ENCODE results near the gene AATK. TPM values are rescaled to one million over a fixed set of nuclear protein-coding genes. Genes with fewer than 3 reads are reported as not detected.

The AATK gene
- total and polyA plus RNA-seq, 10 of the 15 experiments (the other 5 are each of a cell fraction or from before 2014, with no cell fraction given) = 0.04 TPM; not detected in 9

DNA sequence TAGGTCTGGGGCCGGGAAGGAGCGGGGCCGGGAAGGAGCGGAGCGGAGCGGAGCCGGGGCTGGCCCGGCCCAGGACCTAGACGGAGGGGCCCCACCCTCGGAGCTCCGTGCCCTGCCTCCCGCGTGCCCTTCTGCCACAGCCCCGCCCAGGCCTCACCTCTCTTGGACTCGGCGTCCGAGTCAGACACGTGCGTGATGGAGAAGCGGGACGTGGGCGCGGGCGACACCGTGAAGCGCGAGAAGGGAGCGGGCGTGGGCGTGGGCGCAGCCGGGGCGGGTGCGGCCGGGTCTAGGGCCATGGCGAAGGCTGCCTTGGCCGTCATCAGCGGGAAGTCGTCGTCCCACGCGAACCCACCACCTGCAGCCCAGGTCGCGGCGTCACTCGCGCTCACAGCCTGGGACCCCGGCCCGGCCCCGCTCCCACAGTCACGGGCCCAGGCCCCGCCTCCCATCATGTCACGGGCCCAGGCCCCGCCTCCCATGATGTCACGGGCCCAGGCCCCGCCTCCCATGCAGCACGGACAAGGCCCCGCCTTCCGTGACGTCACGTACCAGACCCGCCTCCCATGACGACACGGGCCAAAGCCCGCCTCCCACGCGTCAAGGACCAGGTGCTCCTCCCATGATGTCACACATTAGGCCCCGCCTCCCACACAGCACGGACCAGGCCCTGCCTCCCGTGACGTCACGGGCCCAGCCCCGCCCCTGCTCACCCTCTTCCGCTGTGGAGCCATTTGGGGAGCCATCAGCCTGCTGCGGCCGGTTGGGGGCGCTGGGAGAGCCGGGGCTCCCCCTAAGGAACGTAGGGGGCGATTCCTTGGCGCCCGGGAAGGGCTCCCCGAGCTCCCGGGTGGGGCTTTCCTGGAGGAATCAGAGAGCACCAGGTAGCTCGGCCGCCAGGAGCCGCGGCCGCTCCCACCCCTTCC is 46.5 kb downstream of the AATK start (continued):
- TF ChIP-seq, protein P1, sequence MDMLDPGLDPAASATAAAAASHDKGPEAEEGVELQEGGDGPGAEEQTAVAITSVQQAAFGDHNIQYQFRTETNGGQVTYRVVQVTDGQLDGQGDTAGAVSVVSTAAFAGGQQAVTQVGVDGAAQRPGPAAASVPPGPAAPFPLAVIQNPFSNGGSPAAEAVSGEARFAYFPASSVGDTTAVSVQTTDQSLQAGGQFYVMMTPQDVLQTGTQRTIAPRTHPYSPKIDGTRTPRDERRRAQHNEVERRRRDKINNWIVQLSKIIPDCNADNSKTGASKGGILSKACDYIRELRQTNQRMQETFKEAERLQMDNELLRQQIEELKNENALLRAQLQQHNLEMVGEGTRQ (IDR thresholded peaks at IDR 0.05; ENCODE audit: borderline replicate concordance, low read depth, low read length) = no peak
- TF ChIP-seq RFX5 (IDR thresholded peaks at IDR 0.05; ENCODE audit: low read depth, low read length) (no peak), BACH1 (IDR thresholded peaks at IDR 0.05; ENCODE audit: borderline replicate concordance) (peak; percentile 34; the same call in 1 of the 2 replicates), RUNX3 (IDR thresholded peaks at IDR 0.05; ENCODE audit: low read length) (no peak), SMC3 (IDR thresholded peaks at IDR 0.05; ENCODE audit: borderline replicate concordance, low read length) (no peak), GABPA (IDR thresholded peaks at IDR 0.05; ENCODE audit: low read depth) (no peak), HDGF (IDR thresholded peaks at IDR 0.05) (no peak), EGR1 (IDR thresholded peaks at IDR 0.05; ENCODE audit: borderline replicate concordance in 1 of 2, low read depth in 2 of 2, low read length in 2 of 2) (peak in 1 of 2 experiments; percentile 77; a peak in 1 of 3 replicates), RELA (IDR thresholded peaks at IDR 0.05; ENCODE audit: borderline replicate concordance, partially characterized antibody) (peak; percentile 32), DPF2 (IDR thresholded peaks at IDR 0.05) (0 out of 2 replicates have a peak, but pooled peaks have one; percentile 27), PML (IDR thresholded peaks at IDR 0.05; ENCODE audit: low read length) (no peak), SMAD5 (IDR thresholded peaks at IDR 0.05; ENCODE audit: low read depth) (no peak), NBN (IDR thresholded peaks at IDR 0.05) (peak; percentile 98), ZNF207 (IDR thresholded peaks at IDR 0.05; ENCODE audit: borderline replicate concordance) (no peak), ETV6 (conservative IDR thresholded peaks at IDR 0.05 in 1 of 2, IDR thresholded peaks at IDR 0.05 in 1 of 2; ENCODE audit: borderline replicate concordance in 1 of 2, low read depth in 1 of 2) (no peak), JUND (IDR thresholded peaks at IDR 0.05; ENCODE audit: low read depth, low read length) (no peak), RCOR1 (conservative IDR thresholded peaks at IDR 0.05; ENCODE audit: low read depth, low read length) (no peak), BCL11A (IDR thresholded peaks at IDR 0.05; ENCODE audit: low read depth, low read length) (no peak)
- TF ChIP-seq, protein P2, sequence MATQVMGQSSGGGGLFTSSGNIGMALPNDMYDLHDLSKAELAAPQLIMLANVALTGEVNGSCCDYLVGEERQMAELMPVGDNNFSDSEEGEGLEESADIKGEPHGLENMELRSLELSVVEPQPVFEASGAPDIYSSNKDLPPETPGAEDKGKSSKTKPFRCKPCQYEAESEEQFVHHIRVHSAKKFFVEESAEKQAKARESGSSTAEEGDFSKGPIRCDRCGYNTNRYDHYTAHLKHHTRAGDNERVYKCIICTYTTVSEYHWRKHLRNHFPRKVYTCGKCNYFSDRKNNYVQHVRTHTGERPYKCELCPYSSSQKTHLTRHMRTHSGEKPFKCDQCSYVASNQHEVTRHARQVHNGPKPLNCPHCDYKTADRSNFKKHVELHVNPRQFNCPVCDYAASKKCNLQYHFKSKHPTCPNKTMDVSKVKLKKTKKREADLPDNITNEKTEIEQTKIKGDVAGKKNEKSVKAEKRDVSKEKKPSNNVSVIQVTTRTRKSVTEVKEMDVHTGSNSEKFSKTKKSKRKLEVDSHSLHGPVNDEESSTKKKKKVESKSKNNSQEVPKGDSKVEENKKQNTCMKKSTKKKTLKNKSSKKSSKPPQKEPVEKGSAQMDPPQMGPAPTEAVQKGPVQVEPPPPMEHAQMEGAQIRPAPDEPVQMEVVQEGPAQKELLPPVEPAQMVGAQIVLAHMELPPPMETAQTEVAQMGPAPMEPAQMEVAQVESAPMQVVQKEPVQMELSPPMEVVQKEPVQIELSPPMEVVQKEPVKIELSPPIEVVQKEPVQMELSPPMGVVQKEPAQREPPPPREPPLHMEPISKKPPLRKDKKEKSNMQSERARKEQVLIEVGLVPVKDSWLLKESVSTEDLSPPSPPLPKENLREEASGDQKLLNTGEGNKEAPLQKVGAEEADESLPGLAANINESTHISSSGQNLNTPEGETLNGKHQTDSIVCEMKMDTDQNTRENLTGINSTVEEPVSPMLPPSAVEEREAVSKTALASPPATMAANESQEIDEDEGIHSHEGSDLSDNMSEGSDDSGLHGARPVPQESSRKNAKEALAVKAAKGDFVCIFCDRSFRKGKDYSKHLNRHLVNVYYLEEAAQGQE (IDR thresholded peaks at IDR 0.05; ENCODE audit: low read depth, low read length) = no peak
- TF ChIP-seq, protein P3, sequence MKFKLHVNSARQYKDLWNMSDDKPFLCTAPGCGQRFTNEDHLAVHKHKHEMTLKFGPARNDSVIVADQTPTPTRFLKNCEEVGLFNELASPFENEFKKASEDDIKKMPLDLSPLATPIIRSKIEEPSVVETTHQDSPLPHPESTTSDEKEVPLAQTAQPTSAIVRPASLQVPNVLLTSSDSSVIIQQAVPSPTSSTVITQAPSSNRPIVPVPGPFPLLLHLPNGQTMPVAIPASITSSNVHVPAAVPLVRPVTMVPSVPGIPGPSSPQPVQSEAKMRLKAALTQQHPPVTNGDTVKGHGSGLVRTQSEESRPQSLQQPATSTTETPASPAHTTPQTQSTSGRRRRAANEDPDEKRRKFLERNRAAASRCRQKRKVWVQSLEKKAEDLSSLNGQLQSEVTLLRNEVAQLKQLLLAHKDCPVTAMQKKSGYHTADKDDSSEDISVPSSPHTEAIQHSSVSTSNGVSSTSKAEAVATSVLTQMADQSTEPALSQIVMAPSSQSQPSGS (IDR thresholded peaks at IDR 0.05; ENCODE audit: low read length) = no peak
- TF ChIP-seq, protein P4, sequence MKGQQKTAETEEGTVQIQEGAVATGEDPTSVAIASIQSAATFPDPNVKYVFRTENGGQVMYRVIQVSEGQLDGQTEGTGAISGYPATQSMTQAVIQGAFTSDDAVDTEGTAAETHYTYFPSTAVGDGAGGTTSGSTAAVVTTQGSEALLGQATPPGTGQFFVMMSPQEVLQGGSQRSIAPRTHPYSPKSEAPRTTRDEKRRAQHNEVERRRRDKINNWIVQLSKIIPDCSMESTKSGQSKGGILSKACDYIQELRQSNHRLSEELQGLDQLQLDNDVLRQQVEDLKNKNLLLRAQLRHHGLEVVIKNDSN (IDR thresholded peaks at IDR 0.05; ENCODE audit: borderline replicate concordance, extremely low read length, insufficient read depth, low read depth, low read length) = peak; percentile 52

Data from GM12878 (cell line).